Adipose tissue (tissue), 3 donors: ENCODE data around the gene CNPY3. TPM values are rescaled to one million over a fixed set of nuclear protein-coding genes. Genes with fewer than 3 reads are reported as not detected.

Experiments used
- H3K27ac ChIP-seq: one replicate; pipeline ENCODE4 v1.5.1; 2013; ENCODE audit warnings: low read depth, low read length
- WGBS, 3 donors: extraction: QIAGEN DNeasy Blood & Tissue Kit; methylation state at CpG; one replicate each; pipeline ENCODE4 v1.1.7; 2013; 5-methylcytosine and 5-hydroxymethylcytosine counted together
- polyA plus RNA-seq, 3 donors: library from polyadenylated mRNA; stranded (reverse); fragments of 200-250 nt; gene quantifications; one replicate each; pipeline ENCODE4 v1.2.3, GENCODE V29; 2013
- donor health status: healthy with polysubstance abuse.
- donor health status: Bipolar disorder and iron deficiency.
- donor health status: healthy.

The CNPY3 gene
- polyA plus RNA-seq, 3 donors, result 19.9 to 61.0 (median 23.6) TPM

- H3K27ac ChIP-seq, result no peak overlapping the region
- WGBS, 3 donors, result 63 to 87% (median 75%) methylated on average over 4 of the region's 4 CpGs
These were observed 41.8 kb downstream of the CNPY3 start for GRCh38 chr6:42970871-42971612.

GRCh38 chr6:42971746-42972327, 42.6 kb downstream of the CNPY3 start:
- no peak overlapping the region for H3K27ac ChIP-seq
- WGBS, 3 donors, result 74 to 92% (median 78%) methylated on average over 3 of the region's 3 CpGs

- WGBS, 3 donors, result 66 to 98% (median 75%) methylated on average over 3 of the region's 3 CpGs
- no peak overlapping the region for H3K27ac ChIP-seq
These were observed 44.6 kb downstream of the CNPY3 start for GRCh38 chr6:42973926-42974325.

- WGBS, 3 donors, result 77 to 88% (median 78%) methylated on average over 5 of the region's 5 CpGs
- H3K27ac ChIP-seq, result no peak overlapping the region
These were observed 45.7 kb downstream of the CNPY3 start for GRCh38 chr6:42974919-42975505.

GRCh38 chr6:42978487-42978838, 49.2 kb downstream of the CNPY3 start:
- H3K27ac ChIP-seq, result peak overlapping the region; percentile 2
- 0 to 1% (median 1%) methylated on average over 11 to 28 of the region's 28 CpGs for WGBS, 3 donors

DNA sequence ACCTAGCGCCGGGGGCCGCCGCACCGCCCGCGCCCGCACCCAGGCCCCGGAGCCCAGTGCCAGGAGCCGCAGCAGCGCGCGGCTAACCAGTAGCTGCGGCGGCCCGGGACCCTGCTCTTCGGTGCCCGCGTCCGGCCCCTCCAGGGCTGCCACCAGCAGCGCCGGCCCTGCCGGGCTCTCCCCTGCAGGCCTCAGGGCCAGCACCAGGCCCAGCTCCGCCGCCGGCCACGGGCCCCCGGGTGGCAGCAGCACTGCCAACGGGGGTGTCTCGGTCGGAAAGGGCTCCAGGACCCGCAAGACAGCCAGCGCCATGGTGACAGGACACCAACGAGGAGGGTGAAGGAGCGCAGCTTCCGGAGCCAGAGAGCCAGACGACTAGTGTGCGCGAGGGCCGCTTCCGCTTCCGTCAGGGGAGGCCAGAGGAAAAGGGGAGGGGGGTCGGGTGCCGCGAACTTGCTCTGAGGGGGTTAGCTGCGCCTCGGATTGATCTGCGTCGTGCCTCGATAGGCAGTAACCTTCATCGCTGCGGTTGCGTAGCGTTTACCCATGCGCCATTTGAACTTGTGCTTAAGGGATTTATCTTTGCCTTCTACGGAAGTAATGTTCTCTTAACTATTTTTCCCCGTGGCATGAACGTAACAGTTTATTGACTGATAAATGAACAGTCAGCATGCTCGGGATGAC, 49.7 kb downstream of the CNPY3 start, which contains the start of gene PEX6:
Gene PEX6 (minus strand): TSS at position 343 of the 684 bp plus-strand sequence. CDS start 31 bp downstream, at position 312.
- peak within 1 kb of the TSS; percentile 2 for H3K27ac ChIP-seq
- 0 to 1% (median 0%) methylated on average over 57 to 59 of the region's 59 CpGs for WGBS, 3 donors

DNA sequence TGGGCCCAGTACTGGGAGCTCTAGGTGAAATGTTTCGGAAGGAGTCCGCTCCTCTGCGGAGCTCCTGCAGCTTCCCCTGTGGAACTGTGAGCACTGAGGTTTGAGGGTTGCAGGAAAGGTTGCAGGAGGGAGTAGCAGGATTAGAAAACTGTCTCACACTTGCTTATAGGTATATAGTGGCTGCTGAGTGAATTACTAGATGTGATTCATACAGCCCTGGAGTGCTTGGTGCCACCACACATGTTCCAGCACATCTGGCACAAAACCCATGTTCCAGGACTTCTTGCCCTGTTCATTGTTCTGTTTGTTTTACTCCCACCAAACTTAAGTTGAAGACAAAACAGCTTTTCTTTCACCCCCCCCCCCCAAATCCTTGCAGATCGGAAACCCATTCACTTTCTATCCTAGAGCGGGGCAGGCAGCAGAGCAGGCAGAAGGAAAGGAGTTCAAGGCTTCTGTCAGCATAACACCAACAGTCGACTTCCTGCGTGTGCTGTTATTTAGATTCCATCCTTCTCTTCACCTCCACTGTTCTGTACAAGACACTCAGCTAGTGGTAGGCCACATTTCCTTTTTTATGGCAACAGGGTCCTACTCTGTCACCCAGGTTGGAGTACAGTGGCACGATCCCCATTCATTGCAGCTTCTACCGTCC, 50.4 kb downstream of the CNPY3 start:
- WGBS, 3 donors, result 38 to 44% (median 42%) methylated on average over 9 of the region's 9 CpGs
- H3K27ac ChIP-seq, result no peak overlapping the region

DNA sequence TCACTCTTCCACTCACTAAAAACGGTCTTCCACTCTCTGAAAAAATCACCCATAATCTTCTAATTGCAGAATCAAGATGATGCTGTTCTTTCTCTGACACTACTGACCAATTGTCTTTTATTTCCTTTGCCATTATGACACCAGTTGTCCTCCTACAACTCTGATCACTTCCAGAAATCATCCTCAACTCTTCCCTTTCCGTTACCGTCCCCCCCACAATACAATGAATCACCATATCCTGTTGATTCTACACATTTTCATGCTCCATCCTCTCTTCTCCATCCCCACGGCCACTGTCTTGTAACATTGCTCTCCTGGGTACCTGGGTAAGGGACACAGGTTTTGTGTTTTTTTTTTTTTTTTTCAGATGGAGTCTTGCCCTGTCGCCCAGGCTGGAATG, 52.6 kb downstream of the CNPY3 start:
- no peak overlapping the region for H3K27ac ChIP-seq
- 84 to 89% (median 85%) methylated on average over 5 of the region's 5 CpGs for WGBS, 3 donors

DNA sequence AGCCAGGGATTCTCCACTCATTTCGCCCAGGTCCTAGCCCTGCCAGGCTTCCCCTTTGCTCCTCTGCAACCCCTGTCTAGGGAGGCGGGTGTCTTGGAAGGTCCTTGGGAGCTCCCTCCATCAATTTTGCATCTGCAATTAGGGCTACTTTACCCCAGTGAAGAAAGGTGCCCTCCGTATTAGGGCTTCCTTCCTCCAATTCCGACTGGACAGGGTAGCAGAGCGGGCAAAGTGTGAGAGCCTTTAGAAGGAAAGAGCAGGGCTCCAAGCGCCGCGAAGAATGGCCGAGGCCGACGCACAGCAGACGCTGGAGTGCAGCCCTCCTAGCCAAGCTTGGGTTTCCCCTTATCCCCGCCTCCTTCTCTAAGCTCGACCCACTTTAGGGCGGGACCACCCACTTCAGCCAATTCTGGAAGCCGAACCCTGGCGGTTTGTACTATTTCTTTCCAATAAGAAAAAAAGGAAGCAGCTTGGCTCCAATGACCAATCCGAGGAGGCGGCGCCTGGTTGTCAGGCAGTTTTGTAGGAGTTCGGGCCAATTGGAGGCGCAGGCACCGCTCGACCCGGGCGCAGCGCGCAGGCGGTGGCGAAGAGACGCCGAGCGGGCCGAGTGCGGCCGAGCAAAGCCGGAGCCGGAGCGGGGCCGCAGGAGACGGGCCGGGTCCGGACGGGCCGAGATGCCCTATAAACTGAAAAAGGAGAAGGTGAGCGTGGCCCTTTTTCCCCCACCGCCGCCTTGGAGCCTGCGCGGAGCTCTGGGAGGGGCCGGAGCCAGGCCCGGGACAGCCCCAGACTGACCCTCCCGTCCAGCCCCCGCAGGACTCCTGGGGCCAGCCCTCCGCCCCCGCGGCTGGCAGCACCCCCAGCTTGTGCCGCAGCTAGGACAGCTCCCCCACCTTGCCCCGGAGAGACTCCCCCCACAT, 55.0 kb downstream of the CNPY3 start, which contains the start of gene PPP2R5D:
Gene PPP2R5D (plus strand): TSS at position 570 of the 923 bp plus-strand sequence. CDS start 108 bp downstream, at position 678.
- H3K27ac ChIP-seq, result no peak within 1 kb of the TSS
- WGBS, 3 donors, result 0 to 1% (median 1%) methylated on average over 48 to 59 of the region's 59 CpGs

GRCh38 chr6:42984924-42985475, 55.7 kb downstream of the CNPY3 start:
- whole genome bisulfite sequencing, 3 donors, result 10 to 11% (median 10%) methylated on average over 13 of the region's 13 CpGs
- H3K27ac ChIP-seq, result no peak overlapping the region

DNA sequence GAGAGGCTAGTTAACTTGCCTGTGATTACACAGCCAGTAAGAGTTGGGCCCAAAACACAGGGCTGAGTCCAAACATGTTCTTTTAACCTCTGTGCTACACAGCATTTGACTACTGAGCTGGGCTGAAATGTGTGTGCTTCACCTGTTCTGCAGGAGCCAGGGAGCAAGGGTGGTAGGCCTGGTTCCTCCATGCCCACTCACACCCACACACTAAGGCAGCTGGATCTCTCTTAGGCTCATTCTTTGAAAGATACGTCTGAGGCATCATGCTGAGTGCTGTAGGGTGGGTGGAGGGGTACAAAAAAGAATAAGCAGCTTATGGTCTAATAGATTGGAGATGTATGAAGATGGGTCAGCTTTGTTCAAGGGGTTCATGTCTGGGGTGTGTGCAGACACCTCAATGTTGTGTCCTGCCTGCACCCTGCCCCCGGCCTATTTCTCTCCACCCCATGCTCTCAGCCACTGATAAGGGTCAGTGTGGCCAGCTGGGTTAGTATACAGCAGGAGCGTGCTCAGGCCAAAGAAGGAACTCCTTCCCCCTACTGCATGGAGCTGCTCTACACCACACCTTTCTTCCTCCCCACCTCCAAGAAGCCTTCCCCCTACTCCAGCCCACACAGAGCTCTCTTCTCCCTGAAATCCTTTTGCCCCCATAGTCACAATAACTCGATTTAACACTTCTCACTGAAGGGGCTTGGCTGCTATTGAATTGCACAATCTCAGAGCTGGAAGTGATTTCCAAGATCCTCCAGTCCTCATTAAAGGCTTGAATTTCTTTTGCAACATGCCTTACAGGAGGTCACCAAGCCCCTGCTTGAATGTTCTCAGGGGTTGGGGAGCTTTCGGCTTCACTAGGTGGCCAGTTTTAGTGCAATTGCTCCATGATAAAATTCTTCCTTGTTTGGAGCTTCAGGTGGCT, 58.5 kb downstream of the CNPY3 start:
- no peak overlapping the region for H3K27ac ChIP-seq
- 58 to 69% (median 66%) methylated on average over 5 of the region's 5 CpGs for WGBS, 3 donors

DNA sequence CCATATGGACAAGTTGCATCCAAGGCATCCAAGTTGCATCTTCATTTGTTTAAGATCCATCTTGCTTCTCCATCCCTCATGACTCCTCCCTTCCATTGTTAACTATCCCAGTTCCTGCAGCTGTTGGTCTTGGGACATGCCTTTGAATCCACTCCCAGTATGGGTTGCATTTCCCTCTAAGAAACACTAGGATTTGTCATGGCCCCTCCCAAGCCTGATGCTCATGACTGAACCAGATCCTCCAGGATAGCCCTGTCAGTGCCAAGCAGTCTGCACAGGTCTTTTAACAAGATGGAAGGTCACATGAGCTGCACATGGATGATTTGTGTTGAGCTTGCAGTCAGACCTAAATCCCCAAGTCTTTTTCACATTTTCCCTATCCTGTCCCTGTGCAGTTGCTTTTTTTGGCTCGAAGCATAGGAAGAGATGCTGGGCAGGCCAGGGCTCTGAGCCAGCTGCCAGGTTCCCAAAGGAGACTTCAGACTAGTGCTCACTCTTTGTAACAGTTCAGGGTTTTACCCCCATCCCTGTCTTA, 59.3 kb downstream of the CNPY3 start:
- no peak overlapping the region for H3K27ac ChIP-seq
- WGBS, 3 donors, result 30 to 67% (median 36%) methylated on average over 1 of the region's 1 CpG
